Stimulated activated CD8-positive, alpha-beta memory T cell treated with anti-CD3 and anti-CD28 coated beads, Interleukin-12 subunit alpha, Interleukin-12 subunit beta, amount 100 ng/mL, for 24 hours (primary cell): ENCODE data around the gene USP35.

Source experiments
- DNase-seq: peaks from one replicate; pipeline ENCODE4 v3.0.0-alpha.2; 2020; ENCODE audit errors: extremely low read depth

The USP35 gene, protein sequence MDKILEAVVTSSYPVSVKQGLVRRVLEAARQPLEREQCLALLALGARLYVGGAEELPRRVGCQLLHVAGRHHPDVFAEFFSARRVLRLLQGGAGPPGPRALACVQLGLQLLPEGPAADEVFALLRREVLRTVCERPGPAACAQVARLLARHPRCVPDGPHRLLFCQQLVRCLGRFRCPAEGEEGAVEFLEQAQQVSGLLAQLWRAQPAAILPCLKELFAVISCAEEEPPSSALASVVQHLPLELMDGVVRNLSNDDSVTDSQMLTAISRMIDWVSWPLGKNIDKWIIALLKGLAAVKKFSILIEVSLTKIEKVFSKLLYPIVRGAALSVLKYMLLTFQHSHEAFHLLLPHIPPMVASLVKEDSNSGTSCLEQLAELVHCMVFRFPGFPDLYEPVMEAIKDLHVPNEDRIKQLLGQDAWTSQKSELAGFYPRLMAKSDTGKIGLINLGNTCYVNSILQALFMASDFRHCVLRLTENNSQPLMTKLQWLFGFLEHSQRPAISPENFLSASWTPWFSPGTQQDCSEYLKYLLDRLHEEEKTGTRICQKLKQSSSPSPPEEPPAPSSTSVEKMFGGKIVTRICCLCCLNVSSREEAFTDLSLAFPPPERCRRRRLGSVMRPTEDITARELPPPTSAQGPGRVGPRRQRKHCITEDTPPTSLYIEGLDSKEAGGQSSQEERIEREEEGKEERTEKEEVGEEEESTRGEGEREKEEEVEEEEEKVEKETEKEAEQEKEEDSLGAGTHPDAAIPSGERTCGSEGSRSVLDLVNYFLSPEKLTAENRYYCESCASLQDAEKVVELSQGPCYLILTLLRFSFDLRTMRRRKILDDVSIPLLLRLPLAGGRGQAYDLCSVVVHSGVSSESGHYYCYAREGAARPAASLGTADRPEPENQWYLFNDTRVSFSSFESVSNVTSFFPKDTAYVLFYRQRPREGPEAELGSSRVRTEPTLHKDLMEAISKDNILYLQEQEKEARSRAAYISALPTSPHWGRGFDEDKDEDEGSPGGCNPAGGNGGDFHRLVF

DNA sequence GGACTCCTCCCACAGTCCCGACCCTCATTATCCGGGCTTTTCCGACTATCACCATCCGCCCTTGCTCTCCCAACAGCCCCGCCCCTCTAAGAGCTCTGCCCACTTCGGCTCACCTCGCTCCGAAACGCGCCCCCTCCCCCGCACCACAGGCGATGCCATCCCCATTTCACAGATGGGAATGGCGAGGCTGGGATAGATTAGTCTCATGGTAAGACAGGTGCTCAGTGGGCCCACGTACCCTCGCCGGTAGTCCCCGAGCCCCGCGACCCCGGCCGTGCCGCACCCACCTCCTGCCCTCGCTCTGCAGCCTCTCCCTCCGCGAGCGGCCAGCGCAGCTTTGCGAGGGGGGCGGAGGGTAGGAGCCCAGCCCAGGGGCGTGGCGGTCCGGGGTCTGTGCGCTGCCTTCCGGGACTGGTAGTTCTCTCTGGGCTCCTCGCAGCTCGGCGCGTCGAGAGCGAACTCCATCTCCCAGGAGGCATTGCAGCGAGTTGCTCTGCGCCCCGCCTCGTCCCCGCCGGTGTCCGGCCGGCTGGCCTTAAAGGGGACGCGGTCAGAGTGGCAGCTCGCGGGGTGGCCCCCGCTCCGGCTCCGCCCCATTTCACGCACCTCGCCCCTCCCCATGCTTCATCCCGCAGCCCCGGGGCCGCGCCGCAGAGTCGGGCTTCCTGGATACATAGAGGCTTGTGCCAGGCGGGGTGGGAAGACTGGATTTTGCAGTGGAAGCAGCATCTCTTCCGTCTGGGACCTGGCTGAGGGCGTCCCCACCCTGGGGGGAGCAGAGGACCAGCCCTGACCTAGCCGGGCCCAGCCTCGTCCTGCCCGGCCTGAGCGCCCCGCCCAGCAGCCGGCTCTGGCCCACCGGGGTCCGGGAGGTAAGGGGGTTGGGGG lies at the start of gene USP35, which contains the start of gene KCTD21:
TSS of gene USP35 (plus strand) at position 634 of the 888 bp plus-strand sequence. CDS start 7,327 bp downstream, outside the sequence.
TSS of gene KCTD21 (minus strand) at position 341 of the 888 bp plus-strand sequence. CDS start 14,072 bp downstream, outside the sequence.
- DNase-seq: peak; percentile 88

DNA sequence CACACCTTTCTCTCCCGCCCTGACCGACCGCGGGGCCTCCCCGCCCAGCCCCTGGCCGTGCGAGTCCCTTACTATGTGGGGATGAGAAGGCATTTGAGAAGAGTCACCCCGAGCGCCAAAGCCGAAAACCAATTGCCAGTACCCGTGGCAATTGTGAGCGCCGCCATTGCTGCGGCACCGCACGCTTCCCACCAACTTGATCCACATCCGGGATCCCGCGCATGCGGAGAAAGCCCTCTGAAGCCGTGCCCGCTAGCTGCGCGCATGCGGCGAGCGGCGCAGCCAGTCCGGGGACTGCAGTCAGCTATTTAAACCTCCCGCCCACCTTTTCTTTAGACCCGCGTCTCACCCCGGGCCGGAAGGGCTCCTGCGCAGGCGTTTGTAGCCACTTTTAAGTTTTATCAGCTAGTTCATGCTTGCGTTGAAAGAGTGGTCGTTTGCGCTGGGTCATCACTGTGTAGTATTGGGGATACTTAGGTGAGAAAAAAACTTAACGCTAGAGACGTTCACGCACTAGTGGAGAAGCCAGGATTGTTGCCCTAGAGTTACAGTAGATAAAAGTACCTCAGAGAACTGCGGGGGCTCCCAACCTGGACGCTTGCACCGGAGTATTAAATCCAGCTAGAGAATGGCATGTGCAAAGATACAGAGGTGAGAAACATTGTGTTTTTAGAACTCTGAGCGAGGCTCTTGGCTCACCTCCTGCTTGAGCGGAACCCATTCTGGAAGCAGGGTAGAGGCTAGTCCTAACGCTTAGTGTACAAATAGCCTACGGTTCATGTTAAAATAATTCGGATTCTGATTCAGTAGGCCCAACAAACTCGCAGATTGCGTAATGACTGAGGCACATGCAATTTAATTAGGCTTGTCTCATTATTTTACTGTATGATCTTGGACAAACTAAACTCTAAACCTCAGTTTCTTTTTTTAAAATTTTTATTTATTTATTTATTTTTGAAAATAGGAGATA lies 49.0 kb upstream of the USP35 start, which contains the start of gene ALG8:
TSS of gene ALG8 (minus strand) at position 205 of the 970 bp plus-strand sequence. CDS start at position 167, 38 bp downstream.
- DNase-seq: peak; percentile 95

DNA sequence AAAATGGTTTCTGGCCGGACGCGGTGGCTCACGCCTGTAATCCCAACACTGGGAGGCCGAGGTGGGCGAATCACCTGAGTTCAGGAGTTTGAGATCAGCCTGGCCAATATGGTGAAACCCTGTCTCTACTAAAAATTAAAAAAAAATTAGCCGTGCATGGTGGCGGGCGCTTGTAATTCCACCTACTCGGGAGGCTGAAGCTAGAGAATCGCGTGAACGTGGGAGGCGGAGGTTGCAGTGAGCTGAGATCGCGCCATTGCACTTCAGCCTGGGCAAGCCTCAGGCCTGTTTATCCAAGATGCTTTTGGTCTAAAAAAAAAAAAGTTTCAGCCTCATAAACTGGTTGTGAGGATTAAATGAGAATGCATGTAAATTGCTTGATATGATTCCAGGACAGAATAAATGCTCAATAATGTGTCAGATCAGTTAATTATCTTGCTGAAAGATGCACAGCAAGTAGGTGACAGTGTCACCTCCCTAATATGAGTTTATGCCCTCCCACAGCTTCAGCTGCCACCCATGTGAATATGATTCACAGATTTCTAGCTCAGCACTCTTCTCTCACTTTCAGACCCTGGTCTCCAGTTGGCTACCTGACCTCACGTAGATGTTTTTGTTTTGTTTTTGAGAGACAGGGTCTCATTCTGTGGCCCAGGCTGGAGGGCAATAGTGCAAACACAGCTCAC lies 48.2 kb upstream of the USP35 start:
- no peak for DNase-seq

DNA sequence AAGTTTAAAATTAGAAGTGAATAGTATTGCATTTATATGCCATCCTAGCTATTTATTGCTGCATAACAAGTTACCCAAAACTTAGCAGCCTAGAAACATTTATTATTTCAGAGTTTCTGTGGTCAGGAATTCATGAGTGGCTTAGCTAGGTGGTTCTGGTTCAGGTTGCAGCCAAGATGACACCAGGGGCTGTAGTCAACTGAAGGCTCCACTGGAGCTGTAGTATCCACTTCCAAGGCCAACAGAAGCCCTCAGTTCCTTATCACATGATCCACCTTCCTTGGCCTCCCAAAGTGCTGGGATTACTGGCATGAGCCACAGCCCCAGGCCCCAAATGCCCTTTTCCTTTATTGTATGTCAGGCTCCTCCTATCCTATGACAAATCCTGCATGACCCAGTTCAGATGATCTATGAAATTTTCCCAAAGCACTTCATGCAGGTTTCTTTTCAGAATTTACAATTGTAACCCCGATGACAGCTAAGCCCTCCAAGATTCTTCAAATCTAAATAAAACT lies 43.2 kb upstream of the USP35 start:
- no peak for DNase-seq

DNA sequence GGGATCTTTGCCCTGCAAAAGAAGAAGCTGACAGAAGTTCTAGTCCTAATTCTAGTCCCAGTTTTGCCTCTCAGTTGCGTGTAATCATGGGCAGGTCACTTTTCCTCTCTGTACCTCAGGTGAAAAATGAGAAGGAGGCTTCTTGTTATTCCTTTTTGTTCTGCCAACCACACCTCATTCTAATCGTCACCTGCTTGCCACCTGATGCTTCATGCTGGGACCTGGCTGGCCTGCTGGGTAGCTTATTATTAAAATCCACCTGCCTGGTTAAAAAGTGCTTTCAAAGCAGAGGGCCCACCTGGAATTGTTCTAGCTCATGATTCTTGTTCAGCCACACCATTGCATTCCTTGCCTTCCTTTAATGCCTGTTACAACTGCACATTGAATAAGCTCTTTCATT lies 40.9 kb upstream of the USP35 start:
- DNase-seq: no peak

DNA sequence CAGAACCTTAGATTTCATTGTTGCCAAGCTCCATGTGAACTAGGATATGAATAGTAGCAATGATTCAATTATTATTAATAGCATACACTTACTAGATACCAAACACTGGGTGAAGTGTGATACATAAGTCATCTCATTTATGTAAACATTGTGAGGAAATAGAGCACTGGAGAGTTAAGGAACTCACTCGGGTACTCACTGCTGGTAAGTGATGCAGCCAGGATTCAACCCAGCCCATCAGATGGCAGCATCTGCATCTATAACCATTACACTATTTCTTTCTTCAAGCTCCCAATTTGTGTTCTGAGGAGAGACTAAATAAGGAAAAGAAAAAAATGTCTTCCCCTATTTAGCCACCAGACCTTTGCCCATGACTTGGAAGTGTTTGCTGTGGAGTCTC lies 39.1 kb upstream of the USP35 start:
- no peak for DNase-seq

DNA sequence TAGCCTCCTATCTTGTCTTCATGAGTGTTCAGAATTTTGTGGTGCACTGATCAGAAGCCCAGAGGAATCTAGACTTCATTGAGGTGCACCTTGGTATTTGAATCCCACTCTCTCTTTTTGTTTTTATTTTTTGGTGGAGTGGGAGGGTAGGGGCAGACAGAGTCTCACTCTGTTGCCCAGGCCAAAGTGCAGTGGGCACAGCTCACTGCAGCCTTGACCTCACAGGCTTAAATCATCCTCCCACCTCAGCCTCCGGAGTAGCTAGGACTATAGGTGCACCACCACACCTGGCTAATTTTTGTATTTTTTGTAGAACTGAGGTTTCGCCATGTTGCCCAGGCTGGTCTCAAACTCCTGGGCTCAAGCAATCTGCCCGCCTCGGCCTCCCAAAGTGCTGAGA lies 38.4 kb upstream of the USP35 start:
- DNase-seq: no peak

DNA sequence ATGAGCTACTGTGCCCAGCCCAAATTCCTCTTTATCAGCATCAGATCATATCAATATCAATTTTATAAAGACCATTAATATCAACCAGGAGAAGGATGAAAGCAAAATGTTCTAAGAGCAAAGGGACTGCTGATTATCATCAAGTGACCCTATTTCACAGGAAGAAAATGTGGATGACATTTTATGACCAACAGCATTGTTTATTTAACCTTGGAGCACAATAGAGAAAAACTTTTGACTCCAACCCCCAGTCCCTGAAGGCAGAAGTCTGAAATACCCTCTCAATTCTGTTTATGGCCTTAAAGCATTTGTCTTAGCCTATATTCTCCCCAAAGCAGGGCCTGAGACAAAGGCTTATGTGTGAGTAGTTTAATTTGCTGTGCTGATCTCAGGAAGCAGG lies 38.0 kb upstream of the USP35 start:
- no peak for DNase-seq

DNA sequence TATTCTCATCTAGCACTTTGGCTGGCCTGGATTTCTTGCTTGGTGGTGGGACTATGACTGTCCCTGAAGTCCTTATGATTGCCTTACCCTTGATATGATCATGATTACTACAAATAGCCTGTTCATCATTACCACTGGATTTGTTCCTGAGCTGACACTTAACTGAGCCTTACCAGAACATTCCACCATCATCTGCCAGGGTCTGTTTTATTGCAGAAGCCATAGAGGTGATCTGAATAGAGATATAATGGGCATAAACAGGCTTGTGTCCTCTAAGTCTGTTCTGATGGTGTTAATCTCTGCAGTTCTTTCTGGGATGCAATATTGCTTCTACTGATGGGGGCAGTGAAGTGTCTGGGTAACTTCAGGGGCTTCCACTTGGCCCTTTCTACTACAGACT lies 36.9 kb upstream of the USP35 start:
- no peak for DNase-seq

DNA sequence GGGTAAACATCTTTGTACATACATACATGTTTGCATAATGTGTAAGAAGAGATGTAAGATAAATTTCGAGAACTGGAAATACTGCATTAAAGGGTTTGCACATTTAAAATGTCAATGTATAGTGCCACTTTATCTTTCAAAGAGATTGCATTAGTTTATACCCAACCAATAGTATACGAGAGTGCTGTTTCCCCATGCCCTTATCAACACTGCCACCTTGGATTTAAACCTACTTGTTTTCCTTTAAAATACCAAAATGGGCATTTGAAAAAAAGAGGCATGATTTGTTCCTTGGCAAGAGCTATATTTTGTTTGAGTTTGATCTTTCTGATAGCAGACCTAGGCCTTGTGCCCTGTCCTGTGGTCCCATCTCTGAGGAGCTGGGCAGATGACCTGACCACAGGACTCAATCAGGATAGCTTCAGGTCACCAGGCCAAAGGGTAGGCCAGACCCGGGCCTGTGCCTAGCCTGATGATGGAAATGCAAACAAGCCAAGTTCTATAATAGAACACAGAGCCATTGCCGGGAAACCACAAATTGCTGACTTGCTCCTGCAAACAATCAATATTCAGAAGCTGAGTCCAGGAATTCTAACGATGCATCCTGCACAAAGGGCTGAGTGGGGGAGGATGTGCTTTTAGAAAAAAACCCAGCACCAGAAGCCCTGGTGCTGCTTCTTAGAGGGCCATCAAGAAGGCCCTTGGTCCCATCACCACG lies 32.4 kb upstream of the USP35 start:
- DNase-seq: no peak

DNA sequence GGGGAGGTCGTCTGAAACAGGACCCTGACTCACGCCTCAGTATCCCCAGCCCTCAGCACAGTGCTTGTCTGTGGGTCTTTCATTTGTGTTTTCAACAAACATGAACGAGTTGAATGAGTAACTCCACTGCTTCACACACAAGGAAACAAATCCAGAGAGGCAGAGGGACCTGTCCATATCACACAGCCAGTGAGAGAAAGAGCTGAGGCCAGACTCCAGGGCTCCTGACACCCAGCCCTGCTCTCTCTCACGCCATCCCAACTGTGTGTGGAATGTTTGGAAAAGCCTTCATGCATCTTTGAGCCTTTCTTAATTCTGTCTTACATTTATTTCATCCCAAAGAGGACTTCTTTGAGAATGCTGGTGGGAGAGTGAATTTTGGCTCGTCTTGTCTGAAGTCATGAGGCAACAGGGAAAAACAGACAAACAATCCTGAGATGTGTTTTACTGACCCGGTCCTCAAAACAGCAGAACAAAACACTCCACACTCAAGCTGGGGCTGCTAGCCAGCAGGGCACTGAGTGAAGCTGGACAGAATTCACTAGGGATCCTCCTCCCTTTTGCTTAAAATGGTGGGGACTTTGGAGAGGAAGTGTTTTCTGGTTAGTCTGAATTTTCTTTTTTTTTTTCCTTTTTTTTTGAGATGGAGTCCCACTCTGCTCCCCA lies 29.6 kb upstream of the USP35 start:
- DNase-seq: no peak

DNA sequence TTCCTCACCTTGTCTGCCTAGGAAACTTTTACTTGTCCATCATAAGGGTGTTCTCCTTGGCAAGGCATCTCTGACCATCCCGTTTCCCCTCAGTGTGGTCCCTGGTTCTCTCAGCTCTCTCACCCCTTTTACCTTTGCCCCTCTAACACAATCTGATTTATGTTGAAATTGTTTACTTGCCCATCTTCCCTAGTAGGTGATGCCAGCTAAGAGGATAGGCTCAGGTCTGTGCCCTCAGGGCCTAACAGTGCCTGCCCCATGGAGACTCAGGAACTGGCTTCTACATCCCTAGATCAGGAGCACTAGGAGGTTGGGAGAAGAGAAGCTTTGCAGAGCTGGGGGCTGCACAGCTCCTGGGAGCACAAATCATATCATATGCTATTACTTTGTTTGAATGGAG lies 28.2 kb upstream of the USP35 start:
- no peak for DNase-seq

DNA sequence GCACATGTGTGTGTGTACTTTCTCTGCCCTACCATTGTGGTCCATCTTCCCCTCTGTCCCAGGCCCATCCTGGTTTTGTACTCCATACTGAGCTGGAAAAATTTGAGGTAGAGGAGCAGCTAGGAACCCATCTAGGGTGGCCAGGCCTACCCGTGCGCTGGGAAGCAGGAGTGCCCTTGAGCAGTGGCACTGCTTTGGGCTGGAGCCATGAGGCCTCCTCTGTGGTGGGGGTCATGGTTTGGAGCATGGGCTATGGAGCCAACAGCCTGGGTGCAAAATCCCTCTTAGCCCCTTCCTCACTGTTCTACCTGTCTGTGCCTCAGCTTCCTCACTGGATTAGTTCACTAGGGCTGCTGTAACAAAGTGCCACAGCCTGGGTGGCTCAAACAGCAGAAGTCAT lies 27.4 kb upstream of the USP35 start:
- no peak for DNase-seq

DNA sequence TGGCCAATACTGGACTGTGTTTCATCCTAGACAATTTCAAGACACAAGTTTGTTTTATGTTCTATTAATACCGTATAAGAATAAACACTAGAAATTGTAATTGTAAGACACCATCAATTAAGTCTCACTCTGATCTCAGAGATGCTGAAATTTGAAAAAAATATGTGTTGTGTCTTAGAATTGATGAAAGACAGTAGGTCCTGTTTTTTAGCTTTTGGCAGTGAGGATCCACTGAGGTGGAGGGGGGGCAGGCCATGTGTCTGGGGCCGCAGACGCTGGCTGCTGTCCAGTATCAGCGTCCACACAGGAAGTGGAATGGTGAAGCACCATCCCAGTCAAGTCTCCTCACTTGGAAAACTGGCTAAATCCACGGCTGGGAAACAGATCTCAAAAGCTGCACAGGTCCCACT lies 26.8 kb upstream of the USP35 start:
- no peak for DNase-seq

DNA sequence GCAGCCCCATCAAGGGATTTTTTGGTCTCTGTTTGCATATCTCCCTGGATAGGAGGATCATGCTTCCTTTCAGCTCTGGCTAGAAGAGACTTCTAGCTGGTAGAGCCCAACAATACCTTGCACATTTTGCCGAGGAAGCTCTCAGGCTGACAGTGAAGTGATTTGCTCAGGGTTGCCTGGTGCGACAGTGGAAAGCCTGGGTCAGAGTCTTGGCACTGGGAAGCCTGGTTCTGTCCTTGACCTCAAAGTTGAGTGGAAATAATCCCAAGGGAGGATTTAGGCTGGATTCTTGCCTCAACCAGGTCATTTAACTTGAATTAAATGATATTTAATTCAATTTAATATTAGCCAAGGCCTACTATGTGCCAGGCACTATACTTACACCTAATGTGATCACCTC lies 24.9 kb upstream of the USP35 start:
- DNase-seq: no peak

DNA sequence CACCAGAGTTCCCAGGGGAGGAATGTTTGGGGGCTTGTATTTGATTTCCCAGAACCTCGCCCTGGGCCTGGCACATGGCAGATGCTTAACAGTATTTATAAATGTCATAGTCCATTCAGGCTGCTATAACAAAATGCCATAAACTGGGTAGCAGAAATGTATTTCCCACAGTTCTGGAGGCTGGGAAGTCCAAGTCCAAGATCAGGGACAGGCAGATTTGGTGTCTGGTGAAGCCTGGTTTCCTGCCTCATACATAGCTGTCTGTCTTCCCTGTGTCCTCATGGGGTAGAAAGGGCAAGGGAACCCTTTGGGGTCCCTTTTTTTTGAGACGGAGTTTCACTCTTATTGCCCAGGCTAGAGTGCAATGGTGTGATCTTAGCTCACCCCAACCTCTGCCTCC lies 24.2 kb upstream of the USP35 start:
- no peak for DNase-seq

DNA sequence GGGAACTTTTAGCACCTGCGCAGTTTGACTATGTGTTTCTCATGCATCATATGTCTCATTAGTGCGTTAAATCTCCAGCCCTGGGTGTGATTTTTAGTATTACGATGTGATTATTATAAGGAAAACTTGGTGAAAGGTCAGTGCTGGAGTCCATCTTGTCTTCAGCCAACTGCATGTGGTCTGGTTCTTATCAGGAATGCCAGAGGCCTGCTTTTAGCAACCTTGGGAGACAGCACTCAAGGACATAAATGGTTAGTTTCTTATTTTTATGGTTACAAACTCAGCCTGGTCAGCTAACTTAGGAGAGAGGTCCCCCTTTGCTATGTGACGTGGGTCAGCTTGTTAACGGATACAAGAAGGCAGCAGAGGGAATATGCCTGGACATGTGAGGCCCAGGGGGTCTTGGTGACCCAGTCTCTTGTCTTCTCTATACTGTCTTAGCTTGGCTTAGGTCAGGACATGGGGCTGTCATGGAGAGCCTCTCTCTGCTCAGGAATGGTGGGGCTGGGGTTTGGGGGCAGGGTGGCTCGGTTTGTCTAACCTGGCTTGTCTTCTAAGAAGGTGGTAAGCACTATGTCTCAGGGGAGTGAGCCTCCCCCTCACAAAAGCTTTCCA lies 21.8 kb upstream of the USP35 start:
- DNase-seq: no peak
